Measurements from ENCODE around the gene ERICH4.
"Not testable (repeated sequence)": the region's sequence is repeated elsewhere in the genome, so short reads cannot be mapped to it uniquely, and the experiment has no call there.

The ERICH4 gene

GRCh38 chr19:41415154-41415571 lies 27.8 kb upstream of the ERICH4 start:
- DNase-seq, result no peak

GRCh38 chr19:41416194-41416674 lies 26.7 kb upstream of the ERICH4 start:
- DNase-seq, result no peak

DNA sequence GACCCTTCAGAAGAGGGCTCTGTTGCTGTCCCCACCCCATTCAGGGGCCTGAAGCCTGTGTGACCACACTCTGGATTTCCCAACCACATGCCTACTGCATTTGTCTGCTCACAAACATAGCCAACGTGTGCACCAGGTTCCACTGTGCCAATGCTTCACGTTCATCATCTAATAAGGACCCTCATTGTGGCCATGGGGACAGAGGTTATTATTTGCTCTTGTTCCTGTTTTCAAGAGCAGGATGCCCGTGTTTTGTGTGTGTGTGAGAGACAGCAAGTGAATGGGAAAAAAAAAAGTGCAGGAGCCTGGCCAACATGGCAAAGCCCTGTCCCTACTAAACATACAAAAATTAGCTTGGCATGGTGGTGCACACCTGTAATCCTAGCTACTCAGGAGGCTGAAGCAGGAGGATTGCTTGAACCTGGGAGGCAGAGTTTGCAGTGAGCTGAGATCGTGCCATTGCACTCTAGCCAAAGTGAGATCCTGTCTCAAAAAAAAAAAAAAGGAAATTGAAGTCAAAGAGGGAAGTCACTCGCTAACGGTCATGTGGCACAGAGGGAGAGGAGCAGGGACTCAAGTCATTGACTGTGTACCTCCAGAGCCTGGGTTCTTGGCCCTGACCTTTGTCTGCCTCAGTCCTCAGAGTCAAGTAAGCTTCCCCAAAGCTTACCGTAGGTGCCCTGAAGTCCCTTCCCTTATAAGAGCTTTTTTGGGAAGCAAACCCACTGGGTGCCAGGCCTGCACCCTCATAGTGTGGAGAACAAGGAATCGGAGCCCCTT lies 22.7 kb upstream of the ERICH4 start:
- no peak for DNase-seq

DNA sequence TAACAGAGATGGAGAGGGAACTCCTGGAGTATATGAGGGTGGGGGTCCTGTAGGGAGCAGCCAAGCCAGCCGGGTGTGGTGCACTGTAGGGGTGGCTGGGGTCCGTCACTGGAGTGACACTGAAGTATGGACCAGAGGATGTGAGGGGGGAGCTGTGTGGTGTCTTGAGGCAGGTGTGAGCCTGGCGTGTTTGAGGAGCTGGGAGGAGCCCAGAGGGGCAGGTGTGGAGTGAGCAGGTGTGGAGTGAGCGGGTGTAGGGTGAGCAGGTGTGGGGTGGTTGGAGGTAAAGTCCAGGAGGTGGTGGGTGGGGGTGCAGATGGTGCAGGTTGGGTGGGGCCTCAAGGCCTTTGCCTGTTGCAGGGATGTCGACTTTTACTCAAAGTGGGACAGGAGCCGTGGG lies 21.6 kb upstream of the ERICH4 start:
- DNase-seq, result no peak

- no peak for DNase-seq
Observed at GRCh38 chr19:41421973-41422372, 21.0 kb upstream of the ERICH4 start.

DNA sequence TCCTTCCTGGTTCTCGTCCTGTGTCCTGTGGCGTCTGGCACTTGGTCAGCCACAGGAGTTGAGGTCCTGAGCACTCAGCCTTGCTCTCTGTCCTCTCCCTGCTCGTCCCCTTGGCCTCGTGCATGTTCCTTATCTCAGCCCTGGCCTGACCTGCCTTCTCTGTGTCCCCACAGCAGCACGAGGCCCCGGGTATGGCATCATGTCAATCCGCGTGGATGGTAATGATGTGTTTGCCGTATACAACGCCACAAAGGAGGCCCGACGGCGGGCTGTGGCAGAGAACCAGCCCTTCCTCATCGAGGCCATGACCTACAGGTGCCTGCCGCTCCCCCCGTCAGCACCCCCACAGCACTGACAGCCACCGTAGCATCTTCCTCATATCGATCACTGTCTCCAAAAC lies 20.5 kb upstream of the ERICH4 start:
- DNase-seq, result no peak

DNA sequence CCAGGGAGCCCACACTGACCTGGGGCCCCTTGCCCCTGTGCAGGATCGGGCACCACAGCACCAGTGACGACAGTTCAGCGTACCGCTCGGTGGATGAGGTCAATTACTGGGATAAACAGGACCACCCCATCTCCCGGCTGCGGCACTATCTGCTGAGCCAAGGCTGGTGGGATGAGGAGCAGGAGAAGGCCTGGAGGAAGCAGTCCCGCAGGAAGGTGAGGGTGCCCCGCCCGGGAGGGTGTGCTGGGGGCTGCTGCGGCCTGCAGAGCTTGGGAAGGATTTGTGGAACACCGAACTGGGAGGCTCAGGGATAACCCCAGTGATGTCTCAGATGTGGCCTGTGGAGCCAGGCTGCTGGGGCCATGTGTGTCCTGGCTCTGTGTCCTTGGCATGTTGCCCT lies 20.0 kb upstream of the ERICH4 start:
- no peak for DNase-seq

GRCh38 chr19:41424335-41425173 lies 18.4 kb upstream of the ERICH4 start:
- DNase-seq, result no peak

- no peak for DNase-seq
Observed at GRCh38 chr19:41425174-41426115, 17.5 kb upstream of the ERICH4 start.

GRCh38 chr19:41426116-41426841 lies 16.7 kb upstream of the ERICH4 start:
- no peak for DNase-seq

GRCh38 chr19:41426952-41427646 lies 15.9 kb upstream of the ERICH4 start, which contains the start of gene B3GNT8:
Gene B3GNT8 (minus strand): TSS chr19:41427374. CDS start chr19:41426778, 596 bp downstream.
- peak; percentile 63 for DNase-seq

- DNase-seq, result no peak
Observed at GRCh38 chr19:41427647-41428480, 15.1 kb upstream of the ERICH4 start.

- DNase-seq, result no peak
Observed at GRCh38 chr19:41428481-41428859, 14.5 kb upstream of the ERICH4 start.

DNA sequence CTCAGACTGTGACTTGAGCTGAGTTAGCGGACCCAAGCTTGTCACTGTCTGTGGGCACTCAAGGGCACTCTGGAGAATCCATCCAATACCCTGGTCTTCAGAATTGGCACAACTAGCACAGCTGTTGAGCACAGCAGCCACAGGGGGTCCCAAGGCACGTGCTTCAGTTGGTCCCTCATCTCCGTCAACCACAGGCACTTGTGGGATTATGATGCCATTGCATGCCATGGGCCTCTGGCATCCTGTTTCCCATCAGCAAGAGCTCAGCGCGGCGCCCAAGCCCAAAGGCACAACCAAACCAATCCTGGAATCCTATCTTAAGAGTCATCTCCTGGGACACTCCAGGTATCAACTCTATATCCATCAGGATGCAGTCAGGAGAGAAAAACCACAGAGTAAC lies 12.0 kb upstream of the ERICH4 start:
- no peak for DNase-seq

DNA sequence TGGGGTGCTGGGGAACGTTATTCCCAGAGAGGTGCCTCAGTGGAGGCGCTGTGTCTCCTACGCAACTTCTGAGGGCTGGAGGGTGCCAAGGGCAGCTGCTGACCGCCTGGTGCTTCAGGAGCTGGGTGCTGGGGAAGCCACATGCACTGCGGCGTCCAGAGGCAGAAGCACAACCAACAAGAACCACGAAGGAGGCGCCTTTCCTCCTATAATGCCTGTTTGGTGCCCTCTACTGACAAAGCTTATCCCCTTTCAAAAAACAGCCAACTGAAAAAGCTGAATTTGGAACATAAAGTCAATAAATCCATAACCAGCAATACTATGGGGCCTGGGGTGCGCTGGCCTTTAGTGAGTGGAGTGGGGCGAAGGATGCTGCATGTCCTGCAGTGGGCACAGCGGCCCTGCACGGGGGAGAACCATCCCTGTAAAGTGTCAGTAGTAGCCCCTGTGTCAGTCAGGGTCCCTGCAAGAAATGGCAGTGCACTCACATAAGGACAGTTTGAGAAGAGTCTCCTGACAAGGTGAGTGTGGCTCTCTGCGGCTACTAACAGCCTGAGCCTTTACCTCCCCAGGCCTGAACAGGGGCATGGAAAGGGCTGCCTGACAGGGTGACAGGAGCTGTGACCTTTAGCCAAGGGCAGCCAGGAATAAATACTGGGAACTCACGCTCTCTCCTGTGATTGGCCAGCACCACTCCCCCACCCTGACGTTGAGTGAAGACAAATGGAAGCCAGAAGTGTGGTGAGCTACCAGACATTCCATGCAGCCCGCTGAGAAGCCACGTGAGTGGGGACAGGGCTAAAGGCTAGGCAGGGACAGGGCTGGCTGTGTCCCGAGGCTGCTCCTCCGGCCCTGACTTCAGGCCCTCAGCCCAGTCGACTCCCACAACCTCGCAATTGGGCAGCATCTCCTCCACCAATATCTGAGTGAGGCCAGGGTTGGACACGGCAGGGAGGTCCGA lies 11.2 kb upstream of the ERICH4 start:
- DNase-seq, result no peak

- DNase-seq, result no peak
Observed at GRCh38 chr19:41433171-41433570, 9.8 kb upstream of the ERICH4 start.

GRCh38 chr19:41434450-41434849 lies 8.5 kb upstream of the ERICH4 start:
- DNase-seq, result no peak

GRCh38 chr19:41435376-41435775 lies 7.6 kb upstream of the ERICH4 start:
- DNase-seq, result not testable (repeated sequence)

Measured in fibroblast of skin of abdomen (primary cell).